HepG2 (cell line): ENCODE data around the gene YIPF4. TPM values are rescaled to one million over a fixed set of nuclear protein-coding genes. Genes with fewer than 3 reads are reported as not detected.
A peak's percentile ranks its signal among the peaks of the same experiment; 100 is the strongest.

ENCODE experiments used
- AGO2 ChIP-seq: fragments of 200-400 bp; formaldehyde crosslinking; optimal IDR thresholded peaks from 2 replicates; pipeline ENCODE3; 2017; ENCODE audit warnings: mild to moderate bottlenecking, low read depth, low read length, moderate library complexity
- CHD4 ChIP-seq: fragments of 200-600 bp; sonication (generic); IDR thresholded peaks from 2 replicates; pipeline ENCODE4 v1.7.0; 2017; ENCODE audit warnings: mild to moderate bottlenecking, low read length, borderline replicate concordance
- CREBL2 ChIP-seq: sonication (generic); formaldehyde crosslinking; IDR thresholded peaks from 2 replicates; pipeline ENCODE4 v1.8.1; 2023; ENCODE audit warnings: missing genetic modification reagents, mild to moderate bottlenecking, borderline replicate concordance
- GATAD2A ChIP-seq: IDR thresholded peaks from 2 replicates; pipeline ENCODE4 v1.6.1; 2016
- GMEB1 ChIP-seq: sonication (generic); formaldehyde crosslinking; IDR thresholded peaks from 2 replicates; pipeline ENCODE4 v1.5.1; 2020; ENCODE audit warnings: missing genetic modification reagents, mild to moderate bottlenecking, borderline replicate concordance
- MLXIP ChIP-seq: sonication (generic); formaldehyde crosslinking; IDR thresholded peaks from 2 replicates; pipeline ENCODE4 v1.9.0; 2021; ENCODE audit warnings: missing genetic modification reagents, borderline replicate concordance
- MTERF4 ChIP-seq: sonication (generic); formaldehyde crosslinking; IDR thresholded peaks from 2 replicates; pipeline ENCODE4 v1.8.0; 2023; ENCODE audit warnings: mild to moderate bottlenecking, missing genetic modification reagents
- NCOA5 ChIP-seq: sonication (generic); formaldehyde crosslinking; IDR thresholded peaks from 2 replicates; pipeline ENCODE4 v1.4.0; 2020; ENCODE audit warnings: missing genetic modification reagents
- RXRB ChIP-seq: IDR thresholded peaks from 2 replicates; pipeline ENCODE4 v1.6.1; 2016; ENCODE audit warnings: borderline replicate concordance, missing genetic modification reagents, missing compliant biosample characterization
- SALL1 ChIP-seq: sonication (generic); formaldehyde crosslinking; IDR thresholded peaks from 2 replicates; pipeline ENCODE4 v1.8.0; 2022; ENCODE audit warnings: mild to moderate bottlenecking, missing genetic modification reagents
- SSRP1 ChIP-seq: IDR thresholded peaks from 2 replicates; pipeline ENCODE4 v1.6.1; 2016; ENCODE audit warnings: control low read depth
- ZBED4 ChIP-seq: sonication (generic); formaldehyde crosslinking; IDR thresholded peaks from 2 replicates; pipeline ENCODE4 v1.4.0; 2020; ENCODE audit warnings: missing genetic modification reagents, borderline replicate concordance
- ZFP36L2 ChIP-seq: sonication (generic); formaldehyde crosslinking; IDR thresholded peaks from 2 replicates; pipeline ENCODE4 v1.4.0; 2020; ENCODE audit warnings: missing genetic modification reagents
- ZNF251 ChIP-seq: sonication (generic); formaldehyde crosslinking; IDR thresholded peaks from 2 replicates; pipeline ENCODE4 v1.9.0; 2021; ENCODE audit warnings: mild to moderate bottlenecking, missing genetic modification reagents
- ZNF256 ChIP-seq: sonication (generic); formaldehyde crosslinking; conservative IDR thresholded peaks from 2 replicates; pipeline ENCODE4 v1.4.0; 2020; ENCODE audit warnings: missing genetic modification reagents
- ZNF333 ChIP-seq: sonication (generic); formaldehyde crosslinking; IDR thresholded peaks from 2 replicates; pipeline ENCODE4 v1.4.0; 2020; ENCODE audit warnings: mild to moderate bottlenecking, missing genetic modification reagents, borderline replicate concordance
- ZNF414 ChIP-seq: sonication (generic); formaldehyde crosslinking; IDR thresholded peaks from 2 replicates; pipeline ENCODE4 v1.5.0; 2020; ENCODE audit warnings: missing genetic modification reagents
- ZNF781 ChIP-seq: sonication (generic); formaldehyde crosslinking; IDR thresholded peaks from 2 replicates; pipeline ENCODE4 v1.5.1; 2020; ENCODE audit warnings: borderline replicate concordance, mild to moderate bottlenecking, missing genetic modification reagents; ENCODE audit errors: not compliant biosample characterization
- polyA plus RNA-seq, 8 experiments: library from polyadenylated mRNA; depleted of rRNA in 3 of 8; stranded (reverse) in 7 of 8; unstranded in 1 of 8; fragments of >200 nt; fragmentation: Illumina TruSeq in 4 of 8; extraction: Trizol in 4 of 8; gene quantifications; 2 replicates each; pipeline versions ENCODE4 v1.2.1 to v1.2.3, GENCODE V29; 2011 to 2016; ENCODE audit warnings: low read depth in 4 of 8, missing spikeins in 1 of 8, mixed read lengths in 1 of 8; ENCODE audit not compliant: insufficient read depth in 1 of 8
- total RNA-seq, 5 experiments: library from RNA; depleted of rRNA; stranded (reverse); fragments of >200 nt; fragmentation: Illumina TruSeq; extraction: Trizol; gene quantifications; 2 replicates each; pipeline ENCODE4 v1.2.3, GENCODE V29; 2016; ENCODE audit warnings: low read depth in 1 of 5

Gene YIPF4
- total and polyA plus RNA-seq, 2 of the 13 experiments (the other 11 are each of a cell fraction or from before 2014, with no cell fraction given) = 19.0 to 43.9 TPM

- no peak for TF ChIP-seq ZNF781 (CRISPR knock-in tag)
- no peak for TF ChIP-seq MLXIP (CRISPR knock-in tag)
- no peak; the same call in 1 of the 2 replicates for TF ChIP-seq ZNF333 (CRISPR knock-in tag)
- no peak for TF ChIP-seq NCOA5 (CRISPR knock-in tag)
- TF ChIP-seq CREBL2 (CRISPR knock-in tag) = peak; percentile 87; the same call in 1 of the 2 replicates
- peak; percentile 73; the same call in 1 of the 2 replicates for TF ChIP-seq GMEB1 (CRISPR knock-in tag)
- no peak for TF ChIP-seq ZFP36L2 (CRISPR knock-in tag)
- no peak for TF ChIP-seq ZNF251 (CRISPR knock-in tag)
- TF ChIP-seq RXRB (CRISPR knock-in tag) = peak; percentile 59
- no peak for TF ChIP-seq CHD4
- peak; percentile 96 for TF ChIP-seq SALL1
- TF ChIP-seq ZBED4 (CRISPR knock-in tag) = peak; percentile 84
- peak; percentile 93 for TF ChIP-seq ZNF256 (CRISPR knock-in tag)
- no peak for TF ChIP-seq ZNF414 (CRISPR knock-in tag)
- TF ChIP-seq AGO2 = peak; percentile 92
- no peak; the same call in none of the 2 replicates for TF ChIP-seq GATAD2A (CRISPR knock-in tag)
- TF ChIP-seq MTERF4 (CRISPR knock-in tag) = peak; percentile 85
- TF ChIP-seq SSRP1 = peak; percentile 80; the same call in 1 of the 2 replicates
These were observed at the start of gene YIPF4 (continued) for GRCh38 chr2:32277674-32278477.
